Colonic mucosa (tissue), 4 donors: Measurements from ENCODE around the gene INTS3. TPM values are rescaled to one million over a fixed set of nuclear protein-coding genes. Genes with fewer than 3 reads are reported as not detected.

ENCODE experiments used
- DNase-seq: peaks from one replicate; pipeline ENCODE4 v3.0.0-alpha.2; 2020
- H3K27ac ChIP-seq: fragments of 200-600 bp; one replicate; pipeline ENCODE4 v1.8.0; 2021
- H3K27me3 ChIP-seq: fragments of 200-600 bp; one replicate; pipeline ENCODE4 v1.8.0; 2021
- H3K36me3 ChIP-seq: fragments of 200-600 bp; one replicate; pipeline ENCODE4 v1.8.0; 2021
- H3K4me1 ChIP-seq: fragments of 200-600 bp; one replicate; pipeline ENCODE4 v1.8.0; 2021; ENCODE audit warnings: mild to moderate bottlenecking
- H3K4me3 ChIP-seq: fragments of 200-600 bp; one replicate; pipeline ENCODE4 v1.8.0; 2021
- H3K9ac ChIP-seq, 2 donors: one replicate each; pipeline ENCODE4 v1.7.0; 2013; ENCODE audit warnings: control low read depth in 2 of 2, low read depth in 2 of 2, low read length in 2 of 2
- H3K9me3 ChIP-seq: fragments of 200-600 bp; one replicate; pipeline ENCODE4 v1.8.0; 2021
- intact Hi-C: fragments of 100-400 bp; cut with DNase I; formaldehyde crosslinking; loops from one replicate; pipeline ENCODE4 v1.14.1; 2022
- total RNA-seq, 2 donors: library from RNA; stranded (reverse); fragmentation: NEBNext Ultra II Directional in 1 of 2; extraction: Animal tissue kit (Norgen Biotek cat#: 25700) in 1 of 2; gene quantifications; one replicate each; pipeline ENCODE4 v1.2.1, GENCODE V29; 2021
- TF ChIP-seq, protein P1 (sequence below): fragments of 200-600 bp; IDR thresholded peaks from one replicate; pipeline ENCODE4 v1.8.0; 2022; ENCODE audit warnings: antibody characterized with exemption, mild to moderate bottlenecking
- donor health status: healthy.
- donor health status: DM: no; HTN: no; CAD: no.
- donor health status: DM: no; HTN: no; CAD: no.

INTS3 gene
- total RNA-seq, 2 donors from 2014 or later, result 25.5 to 53.1 TPM

DNA sequence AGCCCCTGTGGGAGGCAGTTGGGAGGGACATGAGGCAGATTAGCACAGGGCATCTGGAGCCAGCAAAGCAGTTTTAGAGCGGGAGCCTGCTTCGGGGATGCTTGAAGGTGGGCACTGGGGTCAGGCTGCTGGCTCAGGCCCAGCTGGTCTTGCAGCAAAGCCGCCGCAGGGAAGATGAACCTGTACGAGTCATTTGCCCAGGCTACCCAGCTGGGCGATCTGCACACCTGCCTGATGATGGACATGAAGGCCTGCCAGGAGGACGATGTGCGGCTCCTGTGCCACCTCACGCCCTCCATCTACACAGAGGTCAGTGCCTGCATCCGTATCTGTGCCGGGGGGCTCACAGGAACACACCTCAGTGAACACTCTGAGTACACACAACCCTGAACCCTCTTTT lies 39.7 kb downstream of the INTS3 start:
- Histone ChIP-seq H3K27ac (peak overlapping the region; percentile 44), H3K4me3 (no peak overlapping the region), H3K27me3 (no peaks in the 10 kb centered on the region), H3K9me3 (no peaks in the 10 kb centered on the region), H3K4me1 (peaks cover 7% of the 10 kb centered on the region), H3K36me3 (no peaks in the 10 kb centered on the region), H3K9ac (no peak overlapping the region)
- TF ChIP-seq, protein P1, sequence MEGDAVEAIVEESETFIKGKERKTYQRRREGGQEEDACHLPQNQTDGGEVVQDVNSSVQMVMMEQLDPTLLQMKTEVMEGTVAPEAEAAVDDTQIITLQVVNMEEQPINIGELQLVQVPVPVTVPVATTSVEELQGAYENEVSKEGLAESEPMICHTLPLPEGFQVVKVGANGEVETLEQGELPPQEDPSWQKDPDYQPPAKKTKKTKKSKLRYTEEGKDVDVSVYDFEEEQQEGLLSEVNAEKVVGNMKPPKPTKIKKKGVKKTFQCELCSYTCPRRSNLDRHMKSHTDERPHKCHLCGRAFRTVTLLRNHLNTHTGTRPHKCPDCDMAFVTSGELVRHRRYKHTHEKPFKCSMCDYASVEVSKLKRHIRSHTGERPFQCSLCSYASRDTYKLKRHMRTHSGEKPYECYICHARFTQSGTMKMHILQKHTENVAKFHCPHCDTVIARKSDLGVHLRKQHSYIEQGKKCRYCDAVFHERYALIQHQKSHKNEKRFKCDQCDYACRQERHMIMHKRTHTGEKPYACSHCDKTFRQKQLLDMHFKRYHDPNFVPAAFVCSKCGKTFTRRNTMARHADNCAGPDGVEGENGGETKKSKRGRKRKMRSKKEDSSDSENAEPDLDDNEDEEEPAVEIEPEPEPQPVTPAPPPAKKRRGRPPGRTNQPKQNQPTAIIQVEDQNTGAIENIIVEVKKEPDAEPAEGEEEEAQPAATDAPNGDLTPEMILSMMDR, result no peak
- intact Hi-C loops, result no loop called here
- no peak for DNase-seq

- intact Hi-C loops, result no loop called here
- Histone ChIP-seq H3K27me3 (no peaks in the 10 kb centered on the region), H3K9ac (no peak overlapping the region), H3K36me3 (no peaks in the 10 kb centered on the region), H3K9me3 (no peaks in the 10 kb centered on the region), H3K4me3 (no peak overlapping the region), H3K4me1 (peaks cover 7% of the 10 kb centered on the region), H3K27ac (peak overlapping the region; percentile 44)
- TF ChIP-seq, protein P1, result no peak
- DNase-seq, result peak; percentile 69
These were observed 40.7 kb downstream of the INTS3 start for GRCh38 chr1:153768316-153769181.

DNA sequence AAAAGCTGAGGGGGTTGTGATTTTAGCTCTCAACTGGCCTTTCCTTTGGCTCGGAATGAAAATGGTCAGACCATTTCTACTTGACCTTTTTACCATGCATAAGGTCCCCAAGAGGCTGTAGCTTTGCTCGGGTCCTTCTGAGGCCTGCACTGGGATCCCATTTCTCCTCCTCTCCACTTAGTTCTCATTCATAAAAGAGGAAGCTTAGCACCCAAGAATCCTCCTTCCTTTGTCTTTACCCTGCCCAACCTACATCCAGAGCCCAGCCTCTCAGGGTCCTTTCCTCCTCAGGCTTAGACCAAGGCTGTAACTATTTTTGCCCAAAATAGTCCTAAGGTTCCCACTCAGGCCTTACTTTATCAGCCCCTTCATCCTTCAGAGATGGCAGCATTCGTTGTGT lies 41.4 kb downstream of the INTS3 start:
- intact Hi-C loops, result no loop called here
- Histone ChIP-seq H3K4me3 (no peak overlapping the region), H3K27ac (peak overlapping the region; percentile 44), H3K9ac (no peak overlapping the region), H3K4me1 (peaks cover 7% of the 10 kb centered on the region), H3K36me3 (no peaks in the 10 kb centered on the region), H3K27me3 (no peaks in the 10 kb centered on the region), H3K9me3 (no peaks in the 10 kb centered on the region)
- DNase-seq, result no peak
- TF ChIP-seq, protein P1, result no peak

- H3K9ac ChIP-seq, result no peak overlapping the region
These were observed 42.9 kb downstream of the INTS3 start for GRCh38 chr1:153770797-153771196.

GRCh38 chr1:153771261-153771660 lies 43.4 kb downstream of the INTS3 start:
- intact Hi-C loops, result no loop called here
- peaks cover 7% of the 10 kb centered on the region for H3K4me1 ChIP-seq
- DNase-seq, result no peak

More at GRCh38 chr1:153770797-153771196, 42.9 kb downstream of the INTS3 start:
- TF ChIP-seq, protein P1, result no peak
- intact Hi-C loops, result no loop called here
- Histone ChIP-seq H3K4me1 (peaks cover 7% of the 10 kb centered on the region), H3K27ac (no peak overlapping the region), H3K4me3 (no peak overlapping the region), H3K9me3 (no peaks in the 10 kb centered on the region), H3K27me3 (no peaks in the 10 kb centered on the region), H3K36me3 (no peaks in the 10 kb centered on the region)
- no peak for DNase-seq

More at GRCh38 chr1:153771261-153771660, 43.4 kb downstream of the INTS3 start:
- no peaks in the 10 kb centered on the region for H3K9me3 ChIP-seq
- H3K4me3 ChIP-seq, result no peak overlapping the region
- H3K9ac ChIP-seq, result no peak overlapping the region
- H3K36me3 ChIP-seq, result no peaks in the 10 kb centered on the region
- no peak overlapping the region for H3K27ac ChIP-seq
- TF ChIP-seq, protein P1, result no peak
- no peaks in the 10 kb centered on the region for H3K27me3 ChIP-seq
